GM23338 (cell line): Measurements from ENCODE around the gene PDE1A. TPM values are rescaled to one million over a fixed set of nuclear protein-coding genes. Genes with fewer than 3 reads are reported as not detected.

Experiments used
- ATAC-seq: fragments of 200-7000 bp; cut with Tn5 transposase; 3 replicates; pipeline ENCODE4 v1.9.1; 2020
- DNase-seq: peaks from one replicate; pipeline ENCODE4 v3.0.0-alpha.2; 2015; ENCODE audit warnings: low spot score
- H2AFZ ChIP-seq: fragments of 200-600 bp; sonication (generic); 2 replicates; pipeline ENCODE4 v1.8.0; 2016; ENCODE audit warnings: antibody characterized with exemption, mild to moderate bottlenecking, moderate library complexity
- H3F3A ChIP-seq: fragments of 200-600 bp; sonication (generic); replicated peaks from 2 replicates; pipeline ENCODE4 v1.8.0; 2017; ENCODE audit warnings: antibody characterized with exemption, mixed run types, low read depth
- H3K27ac ChIP-seq: fragments of 200-600 bp; sonication (generic); 2 replicates; pipeline ENCODE4 v1.6.1; 2016; ENCODE audit warnings: low read depth
- H3K27me3 ChIP-seq: fragments of 200-600 bp; sonication (generic); 2 replicates; pipeline ENCODE4 v1.8.0; 2016; ENCODE audit warnings: mild to moderate bottlenecking, mixed run types, moderate library complexity; ENCODE audit not compliant: insufficient read depth
- H3K36me3 ChIP-seq: fragments of 200-600 bp; sonication (generic); 2 replicates; pipeline ENCODE4 v1.8.0; 2016; ENCODE audit warnings: mild to moderate bottlenecking; ENCODE audit not compliant: insufficient read depth
- H3K4me1 ChIP-seq: fragments of 200-600 bp; sonication (generic); 2 replicates; pipeline ENCODE4 v1.8.0; 2016; ENCODE audit warnings: mild to moderate bottlenecking, moderate library complexity; ENCODE audit not compliant: insufficient read depth
- H3K4me2 ChIP-seq: fragments of 200-600 bp; sonication (generic); 2 replicates; pipeline ENCODE4 v1.7.1; 2017; ENCODE audit warnings: mixed run types
- H3K4me3 ChIP-seq: fragments of 200-600 bp; sonication (generic); 2 replicates; pipeline ENCODE4 v1.6.1; 2016; ENCODE audit warnings: mixed run types
- H3K79me2 ChIP-seq: fragments of 200-600 bp; sonication (generic); replicated peaks from 2 replicates; pipeline ENCODE4 v1.8.0; 2017; ENCODE audit warnings: mild to moderate bottlenecking; ENCODE audit not compliant: insufficient read depth
- H3K9me2 ChIP-seq: fragments of 200-600 bp; sonication (generic); 2 replicates; pipeline ENCODE4 v1.8.0; 2017; ENCODE audit not compliant: insufficient read depth
- H4K20me1 ChIP-seq: fragments of 200-600 bp; sonication (generic); replicated peaks from 2 replicates; pipeline ENCODE4 v1.8.0; 2017; ENCODE audit warnings: mild to moderate bottlenecking; ENCODE audit not compliant: insufficient read depth
- H3K27ac Mint-ChIP-seq: 2 replicates; pipeline ENCODE4 v1.8.0; 2020; ENCODE audit warnings: inconsistent platforms, mild to moderate bottlenecking, moderate library complexity, mixed read lengths
- H3K27me3 Mint-ChIP-seq: 3 replicates; pipeline ENCODE4 v1.8.0; 2022; ENCODE audit warnings: low read depth, mild to moderate bottlenecking, moderate library complexity, mixed read lengths, inconsistent platforms; ENCODE audit not compliant: insufficient read depth, poor library complexity
- H3K36me3 Mint-ChIP-seq: 3 replicates; pipeline ENCODE4 v1.8.0; 2021; ENCODE audit warnings: low read depth, mild to moderate bottlenecking, inconsistent platforms, moderate library complexity, mixed read lengths
- H3K4me1 Mint-ChIP-seq: 3 replicates; pipeline ENCODE4 v1.8.0; 2020; ENCODE audit warnings: mild to moderate bottlenecking, inconsistent platforms, mixed read lengths
- H3K4me3 Mint-ChIP-seq: 3 replicates; pipeline ENCODE4 v1.8.0; 2021; ENCODE audit warnings: moderate library complexity, mild to moderate bottlenecking, inconsistent platforms, mixed read lengths
- H3K9me3 Mint-ChIP-seq: 3 replicates; pipeline ENCODE4 v1.8.0; 2020; ENCODE audit warnings: moderate library complexity, mild to moderate bottlenecking, inconsistent platforms, mixed read lengths
- EZH2 ChIP-seq: fragments of 200-600 bp; sonication (generic); IDR thresholded peaks from one replicate; pipeline ENCODE4 v1.8.0; 2017; ENCODE audit warnings: antibody characterized with exemption, mild to moderate bottlenecking, low read depth; ENCODE audit not compliant: unreplicated experiment
- EZH2phosphoT487 ChIP-seq: fragments of 200-600 bp; sonication (generic); IDR thresholded peaks from one replicate; pipeline ENCODE4 v1.8.1; 2018; ENCODE audit warnings: antibody characterized with exemption; ENCODE audit not compliant: unreplicated experiment
- JUNB ChIP-seq: IDR thresholded peaks from one replicate; pipeline ENCODE4 v1.6.1; 2016; ENCODE audit warnings: antibody characterized with exemption; ENCODE audit not compliant: unreplicated experiment
- NANOG ChIP-seq: IDR thresholded peaks from 2 replicates; pipeline ENCODE4 v1.6.1; 2016; ENCODE audit warnings: antibody characterized with exemption, borderline replicate concordance
- STAT1 ChIP-seq: IDR thresholded peaks from one replicate; pipeline ENCODE4 v1.6.1; 2016; ENCODE audit warnings: antibody characterized with exemption; ENCODE audit not compliant: unreplicated experiment
- ZNF462 ChIP-seq: fragments of 250-450 bp; sonication (Bioruptor Pico); IDR thresholded peaks from 2 replicates; pipeline ENCODE4 v1.5.0; 2020; ENCODE audit warnings: mild to moderate bottlenecking, moderate library complexity
- polyA plus RNA-seq: library from polyadenylated mRNA; unstranded; fragments of >200 nt; fragmentation: Nextera tagmentation; extraction: Ambion mirVana; gene quantifications from 2 replicates; pipeline ENCODE4 v1.2.1, GENCODE V29; 2016
- total RNA-seq: library from RNA; depleted of rRNA; stranded (reverse); fragments of >200 nt; shearing (Covaris generic); gene quantifications from 2 replicates; pipeline ENCODE4 v1.2.3, GENCODE V29; 2014
- TF ChIP-seq, protein P1 (sequence below): IDR thresholded peaks from 2 replicates; pipeline ENCODE4 v1.6.1; 2016; ENCODE audit warnings: antibody characterized with exemption
- TF ChIP-seq, protein P2 (sequence below), 2 experiments: fragments of 200-600 bp in 1 of 2; sonication (generic) in 1 of 2; conservative IDR thresholded peaks; 2 replicates each; pipeline versions ENCODE4 v1.5.1 to v1.6.1; 2016 to 2017; ENCODE audit warnings: antibody characterized with exemption in 2 of 2, low read depth in 2 of 2, mild to moderate bottlenecking in 2 of 2, moderate library complexity in 1 of 2

PDE1A gene
- total and polyA plus RNA-seq, 2 experiments from 2014 or later = 0.28 to 0.31 TPM

- Histone ChIP-seq H3K4me2 (no peak overlapping the region), H3K36me3 (no peaks in the 10 kb centered on the region), H3K4me1 (no peaks in the 10 kb centered on the region), H3K27ac (no peak overlapping the region), H3F3A (no peaks in the 10 kb centered on the region), H3K9me2 (no peaks in the 10 kb centered on the region), H3K4me3 (no peak overlapping the region), H4K20me1 (no peaks in the 10 kb centered on the region), H2AFZ (no peak overlapping the region), H3K79me2 (no peaks in the 10 kb centered on the region), H3K27me3 (no peaks in the 10 kb centered on the region)
- ATAC-seq = no peak
- H3K36me3 Mint-ChIP-seq = no peaks in the 10 kb centered on the region
- H3K27me3 Mint-ChIP-seq = no peaks in the 10 kb centered on the region
- no peaks in the 10 kb centered on the region for H3K4me1 Mint-ChIP-seq
- no peak overlapping the region for H3K27ac Mint-ChIP-seq
- TF ChIP-seq, protein P1, sequence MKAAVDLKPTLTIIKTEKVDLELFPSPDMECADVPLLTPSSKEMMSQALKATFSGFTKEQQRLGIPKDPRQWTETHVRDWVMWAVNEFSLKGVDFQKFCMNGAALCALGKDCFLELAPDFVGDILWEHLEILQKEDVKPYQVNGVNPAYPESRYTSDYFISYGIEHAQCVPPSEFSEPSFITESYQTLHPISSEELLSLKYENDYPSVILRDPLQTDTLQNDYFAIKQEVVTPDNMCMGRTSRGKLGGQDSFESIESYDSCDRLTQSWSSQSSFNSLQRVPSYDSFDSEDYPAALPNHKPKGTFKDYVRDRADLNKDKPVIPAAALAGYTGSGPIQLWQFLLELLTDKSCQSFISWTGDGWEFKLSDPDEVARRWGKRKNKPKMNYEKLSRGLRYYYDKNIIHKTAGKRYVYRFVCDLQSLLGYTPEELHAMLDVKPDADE = no peak
- TF ChIP-seq EZH2 (no peak), STAT1 (no peak), NANOG (no peak), JUNB (no peak)
- TF ChIP-seq, protein P2, sequence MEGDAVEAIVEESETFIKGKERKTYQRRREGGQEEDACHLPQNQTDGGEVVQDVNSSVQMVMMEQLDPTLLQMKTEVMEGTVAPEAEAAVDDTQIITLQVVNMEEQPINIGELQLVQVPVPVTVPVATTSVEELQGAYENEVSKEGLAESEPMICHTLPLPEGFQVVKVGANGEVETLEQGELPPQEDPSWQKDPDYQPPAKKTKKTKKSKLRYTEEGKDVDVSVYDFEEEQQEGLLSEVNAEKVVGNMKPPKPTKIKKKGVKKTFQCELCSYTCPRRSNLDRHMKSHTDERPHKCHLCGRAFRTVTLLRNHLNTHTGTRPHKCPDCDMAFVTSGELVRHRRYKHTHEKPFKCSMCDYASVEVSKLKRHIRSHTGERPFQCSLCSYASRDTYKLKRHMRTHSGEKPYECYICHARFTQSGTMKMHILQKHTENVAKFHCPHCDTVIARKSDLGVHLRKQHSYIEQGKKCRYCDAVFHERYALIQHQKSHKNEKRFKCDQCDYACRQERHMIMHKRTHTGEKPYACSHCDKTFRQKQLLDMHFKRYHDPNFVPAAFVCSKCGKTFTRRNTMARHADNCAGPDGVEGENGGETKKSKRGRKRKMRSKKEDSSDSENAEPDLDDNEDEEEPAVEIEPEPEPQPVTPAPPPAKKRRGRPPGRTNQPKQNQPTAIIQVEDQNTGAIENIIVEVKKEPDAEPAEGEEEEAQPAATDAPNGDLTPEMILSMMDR (conservative IDR thresholded peaks at IDR 0.05; ENCODE audit: low read depth in 2 of 2) = no peak
- no peak for DNase-seq
- no peak overlapping the region for H3K4me3 Mint-ChIP-seq
- H3K9me3 Mint-ChIP-seq = no peaks in the 10 kb centered on the region
Observed at GRCh38 chr2:182355815-182356214, 71.0 kb downstream of the PDE1A start.

- Mint-ChIP-seq H3K9me3 (no peaks in the 10 kb centered on the region), H3K4me1 (no peaks in the 10 kb centered on the region), H3K36me3 (no peaks in the 10 kb centered on the region), H3K27ac (no peak overlapping the region), H3K4me3 (no peak overlapping the region), H3K27me3 (no peaks in the 10 kb centered on the region)
- no peaks in the 10 kb centered on the region for H3K9me2 ChIP-seq
- no peak for DNase-seq
- no peaks in the 10 kb centered on the region for H4K20me1 ChIP-seq
- no peaks in the 10 kb centered on the region for H3K4me1 ChIP-seq
- H3K27me3 ChIP-seq = no peaks in the 10 kb centered on the region
- H3K79me2 ChIP-seq = no peaks in the 10 kb centered on the region
- H3F3A ChIP-seq = no peaks in the 10 kb centered on the region
- TF ChIP-seq, protein P1 = no peak
- TF ChIP-seq JUNB (no peak), STAT1 (no peak), EZH2 (no peak), NANOG (no peak), ZNF462 (CRISPR knock-in tag) (no peak), EZH2phosphoT487 (no peak)
- TF ChIP-seq, protein P2 (conservative IDR thresholded peaks at IDR 0.05; ENCODE audit: low read depth in 2 of 2) = no peak
- no peak overlapping the region for H2AFZ ChIP-seq
- ATAC-seq = no peak
- no peak overlapping the region for H3K27ac ChIP-seq
- H3K4me3 ChIP-seq = no peak overlapping the region
- H3K36me3 ChIP-seq = no peaks in the 10 kb centered on the region
- no peak overlapping the region for H3K4me2 ChIP-seq
Observed at GRCh38 chr2:182351427-182351826, 75.4 kb downstream of the PDE1A start.
